Superior temporal gyrus (tissue), 1 donor: ENCODE results near the gene PKDCC.
A peak's percentile ranks its signal among the peaks of the same experiment; 100 is the strongest.

ENCODE experiments used
- DNase-seq: peaks from one replicate; pipeline ENCODE4 v3.0.0-alpha.2; 2016; ENCODE audit errors: extremely low spot score

PKDCC gene, protein sequence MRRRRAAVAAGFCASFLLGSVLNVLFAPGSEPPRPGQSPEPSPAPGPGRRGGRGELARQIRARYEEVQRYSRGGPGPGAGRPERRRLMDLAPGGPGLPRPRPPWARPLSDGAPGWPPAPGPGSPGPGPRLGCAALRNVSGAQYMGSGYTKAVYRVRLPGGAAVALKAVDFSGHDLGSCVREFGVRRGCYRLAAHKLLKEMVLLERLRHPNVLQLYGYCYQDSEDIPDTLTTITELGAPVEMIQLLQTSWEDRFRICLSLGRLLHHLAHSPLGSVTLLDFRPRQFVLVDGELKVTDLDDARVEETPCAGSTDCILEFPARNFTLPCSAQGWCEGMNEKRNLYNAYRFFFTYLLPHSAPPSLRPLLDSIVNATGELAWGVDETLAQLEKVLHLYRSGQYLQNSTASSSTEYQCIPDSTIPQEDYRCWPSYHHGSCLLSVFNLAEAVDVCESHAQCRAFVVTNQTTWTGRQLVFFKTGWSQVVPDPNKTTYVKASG

GRCh38 chr2:42047488-42048298 is at the start of gene PKDCC:
Gene PKDCC (plus strand): TSS chr2:42048021. CDS start chr2:42048200, 179 bp downstream.
- peak; percentile 72 for DNase-seq

GRCh38 chr2:41998186-41999127 is 49.4 kb upstream of the PKDCC start:
- DNase-seq: no peak

DNA sequence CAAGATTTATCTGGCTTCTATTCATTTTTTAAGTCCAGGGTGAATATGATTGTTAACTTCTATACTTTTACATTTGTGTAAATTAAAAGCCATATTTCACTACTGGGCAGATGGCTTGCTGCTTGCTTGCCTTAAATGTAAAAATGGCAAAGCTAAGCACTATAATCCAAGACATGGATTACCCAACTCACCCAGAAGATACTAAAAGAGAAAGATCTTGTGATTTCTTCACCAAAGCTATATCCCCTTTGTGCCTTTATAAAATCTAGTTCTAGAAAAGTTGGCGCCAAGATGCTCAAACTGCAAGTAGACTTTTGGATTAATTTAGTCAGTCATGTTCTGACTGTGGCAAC is 48.7 kb upstream of the PKDCC start:
- no peak for DNase-seq

DNA sequence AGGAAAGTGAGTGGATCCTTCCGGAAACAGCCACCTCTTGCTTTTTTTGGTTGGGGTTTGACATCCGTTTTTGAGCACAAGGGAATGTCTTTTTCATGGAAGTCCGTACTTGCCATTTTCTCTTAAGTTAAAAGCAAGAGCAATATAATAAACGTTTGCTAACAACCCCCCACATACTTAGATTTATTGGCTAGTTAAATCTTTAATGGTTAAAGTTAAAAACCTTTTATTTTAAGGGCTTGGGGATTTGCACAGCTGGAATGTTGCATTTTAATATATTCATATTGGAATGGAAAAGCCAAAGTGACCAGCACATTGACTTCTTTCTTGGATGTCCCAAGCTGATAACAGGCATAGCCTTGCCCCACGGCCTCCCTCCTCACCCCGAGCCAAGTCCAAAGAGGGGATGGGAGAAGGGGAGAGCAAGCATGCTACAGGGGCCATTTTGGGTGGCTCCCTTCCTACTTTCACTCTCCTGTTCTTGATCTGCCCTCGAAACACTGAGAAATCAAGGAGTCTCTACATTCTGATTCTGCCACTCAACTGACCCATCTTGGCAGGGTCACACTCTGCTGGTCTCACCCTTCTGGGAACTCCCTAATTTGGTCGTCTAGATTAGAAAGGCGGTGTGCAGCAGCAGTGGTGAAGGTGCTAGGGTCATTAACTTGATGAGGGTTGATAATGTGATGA is 48.1 kb upstream of the PKDCC start:
- DNase-seq: no peak

DNA sequence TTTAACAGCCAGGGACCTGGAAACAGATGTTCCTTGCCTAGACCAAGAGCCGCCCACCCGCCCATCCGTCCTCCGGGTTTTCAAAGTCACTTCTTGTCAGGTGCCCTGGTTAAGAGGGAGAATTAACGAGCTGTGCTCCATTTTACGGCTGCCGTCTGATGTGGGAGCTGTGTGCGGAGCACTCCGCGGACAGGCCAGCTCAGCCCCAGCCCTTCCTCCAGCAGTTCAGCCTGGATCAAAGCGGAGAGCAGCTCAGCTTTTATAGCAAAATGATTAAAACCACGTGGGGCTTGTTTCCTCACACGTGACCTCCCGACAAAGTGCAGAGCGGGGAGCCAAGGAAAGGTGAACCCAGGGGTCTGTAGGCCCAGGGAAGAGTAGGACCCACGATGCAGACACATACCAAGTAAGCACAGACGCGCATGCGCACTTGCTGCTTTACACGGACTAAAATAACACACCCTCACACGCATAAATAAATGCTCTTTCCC is 46.1 kb upstream of the PKDCC start:
- DNase-seq: no peak

DNA sequence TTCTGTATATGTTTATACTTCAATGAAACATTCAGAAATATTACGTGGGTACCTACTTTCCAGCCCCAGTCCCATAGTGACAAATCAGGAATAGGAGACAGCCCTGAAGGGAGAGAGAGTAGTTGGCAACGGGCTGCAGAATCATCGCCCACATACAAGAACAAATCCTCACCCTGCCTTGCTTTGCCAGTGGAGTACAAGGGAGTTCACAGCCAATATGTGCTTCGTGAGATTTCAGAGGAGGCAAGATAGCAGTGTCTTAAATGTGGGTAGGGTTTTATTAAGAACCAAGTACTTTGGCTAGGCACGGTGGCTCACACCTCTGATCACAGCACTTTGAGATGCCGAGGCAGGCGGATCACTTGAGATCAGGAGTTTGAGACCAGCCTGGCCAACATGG is 40.3 kb upstream of the PKDCC start:
- no peak for DNase-seq

DNA sequence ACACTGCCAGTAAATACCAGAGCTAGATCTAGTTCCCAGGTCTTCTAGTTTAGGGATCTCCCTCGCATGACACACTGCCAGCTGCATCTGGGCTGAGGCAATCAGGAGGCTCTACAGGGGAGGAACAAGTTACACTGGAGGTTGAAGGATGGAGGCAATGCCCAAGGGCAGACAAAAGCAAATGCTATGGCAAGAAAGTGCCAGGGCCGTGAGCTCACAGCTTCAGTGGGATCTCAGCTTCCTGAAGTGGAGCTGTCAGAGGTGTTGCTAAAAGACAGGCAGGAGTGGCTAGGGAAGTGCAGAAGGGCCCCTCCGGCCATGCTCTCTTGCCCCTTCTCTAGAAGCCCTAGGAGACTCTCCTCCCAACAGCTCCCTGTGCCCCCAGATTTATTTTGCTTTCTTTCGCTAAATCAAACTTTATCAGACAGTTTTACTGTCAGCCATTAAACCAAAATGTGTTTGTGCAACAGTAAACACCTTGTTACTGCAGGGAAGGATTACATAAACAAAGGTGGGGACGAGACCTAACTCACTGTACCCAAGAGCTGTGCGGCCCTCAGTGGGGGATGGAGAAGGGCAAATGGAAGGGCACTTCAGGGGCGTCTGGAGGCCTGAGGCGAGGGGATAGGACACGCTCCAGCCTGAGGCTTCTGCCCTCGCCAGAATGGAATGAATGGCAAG is 39.4 kb upstream of the PKDCC start:
- DNase-seq: no peak

- no peak for DNase-seq
Measured at GRCh38 chr2:42009657-42010580, 37.9 kb upstream of the PKDCC start.

- DNase-seq: no peak
Measured at GRCh38 chr2:42010743-42011298, 37.0 kb upstream of the PKDCC start.

DNA sequence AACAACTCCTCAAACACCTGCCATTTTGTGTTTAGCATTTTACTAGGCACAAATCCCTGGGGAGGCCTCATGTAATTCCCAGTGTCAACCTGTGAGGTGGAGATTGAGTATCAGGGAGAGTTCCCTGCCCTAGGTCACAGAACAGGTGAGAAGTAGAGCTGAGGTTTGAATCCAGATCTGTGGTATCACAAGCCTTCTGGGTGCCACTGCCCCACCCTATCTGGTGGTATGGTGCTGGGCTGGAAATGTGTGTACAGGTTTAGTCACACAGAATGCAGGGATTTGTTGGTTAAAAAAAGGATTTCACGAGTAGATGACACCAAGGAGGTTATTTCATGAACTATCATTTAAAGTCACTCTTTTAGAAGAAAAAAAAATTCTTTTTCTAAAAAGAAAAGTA is 35.7 kb upstream of the PKDCC start:
- DNase-seq: no peak

DNA sequence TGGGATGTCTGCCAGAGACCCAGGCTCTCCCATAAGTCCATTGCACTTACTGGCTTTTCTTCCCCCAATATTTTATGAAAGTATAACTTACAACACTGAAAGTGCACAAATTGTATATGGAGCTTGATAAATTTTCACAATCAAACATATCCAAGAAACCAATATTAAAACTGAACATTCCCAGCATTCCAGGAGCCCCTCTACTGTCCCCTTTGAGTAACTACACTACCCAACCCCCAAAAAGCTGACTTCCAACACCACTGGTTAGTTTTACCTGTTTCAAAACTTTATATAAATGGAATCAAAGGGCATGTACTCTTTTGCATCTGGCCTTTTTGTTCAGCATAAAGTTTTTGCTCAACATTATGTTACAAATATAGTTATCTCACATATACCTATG is 35.2 kb upstream of the PKDCC start:
- no peak for DNase-seq

- no peak for DNase-seq
Measured at GRCh38 chr2:42013409-42013808, 34.4 kb upstream of the PKDCC start.

- no peak for DNase-seq
Measured at GRCh38 chr2:42021464-42021863, 26.4 kb upstream of the PKDCC start.

DNA sequence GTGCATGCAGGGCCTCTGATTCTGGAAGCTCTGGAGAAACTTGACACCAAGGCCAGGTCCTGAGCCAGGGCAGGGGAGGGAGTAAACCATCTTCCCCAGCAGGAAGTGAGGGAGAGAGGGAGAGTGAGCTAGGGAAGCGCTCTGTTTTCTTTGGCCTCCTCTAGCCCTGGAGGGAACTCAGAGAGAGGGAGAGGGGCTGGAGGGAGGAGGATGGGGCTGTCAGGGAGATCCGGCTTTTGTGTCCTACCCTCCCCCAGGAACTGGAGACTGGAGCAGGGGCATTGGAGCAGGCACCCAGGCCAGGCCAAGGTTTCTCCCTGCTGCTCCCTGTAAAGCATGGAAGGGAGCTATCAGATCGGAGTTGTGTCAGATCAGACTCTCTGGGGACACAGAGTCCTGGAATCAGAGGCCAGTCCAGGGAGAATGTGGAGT is 22.7 kb upstream of the PKDCC start:
- DNase-seq: no peak

DNA sequence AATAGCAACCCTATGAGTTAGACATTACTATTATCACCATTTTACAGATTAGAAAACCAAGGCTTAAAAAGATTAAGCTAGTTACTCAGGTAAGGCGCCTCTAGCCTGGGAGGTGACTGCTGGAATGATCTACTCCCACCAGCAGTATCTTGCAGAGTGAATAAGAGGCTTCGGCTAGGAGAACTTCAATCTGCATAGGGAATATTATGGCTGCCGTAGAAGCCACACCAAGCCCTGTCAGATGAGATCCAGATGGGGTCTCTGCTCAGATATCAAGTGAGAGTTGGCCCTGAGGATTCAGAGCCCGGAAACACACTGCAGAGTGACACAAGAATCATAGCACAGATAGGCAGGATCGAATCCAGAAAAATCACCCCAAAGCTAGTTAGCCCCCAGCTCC is 21.5 kb upstream of the PKDCC start:
- DNase-seq: no peak

DNA sequence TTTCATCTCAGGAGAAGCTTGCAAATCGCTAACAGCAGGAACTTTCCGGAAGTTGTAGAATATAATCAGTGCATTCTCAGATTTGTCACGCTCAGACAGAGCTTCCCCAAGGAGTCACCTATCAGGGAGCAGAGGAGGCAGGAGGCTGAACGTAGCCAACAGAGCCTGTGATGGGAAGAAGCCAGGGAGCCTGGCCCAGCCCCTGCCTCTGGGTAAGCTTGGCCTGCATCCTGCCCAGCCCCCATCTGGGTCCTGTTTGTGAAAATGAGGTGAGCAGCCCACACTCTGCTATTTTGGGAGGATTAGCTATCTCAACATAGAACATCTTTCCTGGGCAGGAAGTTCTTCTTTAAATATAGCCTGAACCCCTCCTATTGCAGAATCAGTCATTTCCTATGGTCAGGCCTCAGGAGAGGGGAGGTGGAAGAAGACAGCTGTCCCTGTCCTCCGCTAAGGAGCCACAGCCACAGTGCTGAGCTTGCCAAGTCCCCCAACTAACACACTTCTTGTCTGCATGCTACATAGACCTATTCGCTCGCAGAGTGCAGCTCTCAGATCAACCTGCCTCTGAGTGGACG is 19.2 kb upstream of the PKDCC start:
- DNase-seq: peak; percentile 56

DNA sequence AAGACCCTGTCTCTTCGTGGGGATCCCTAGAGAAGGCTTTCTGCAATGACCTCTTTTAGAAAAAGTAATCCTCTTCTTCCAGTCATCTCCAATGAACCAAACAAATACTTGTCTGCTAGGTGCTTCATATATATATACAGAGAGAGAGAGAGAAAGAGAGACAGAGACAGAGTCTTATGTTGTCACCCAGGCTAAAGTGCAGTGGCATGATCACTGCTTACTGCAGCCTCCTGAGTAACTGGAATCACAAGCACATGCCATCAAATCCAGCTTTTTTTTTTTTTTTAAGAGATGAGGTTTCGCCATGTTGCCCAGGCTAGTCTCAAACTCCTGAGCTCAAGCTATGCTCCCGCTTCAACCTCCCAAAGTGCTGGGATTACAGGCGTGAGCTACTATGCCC is 18.6 kb upstream of the PKDCC start:
- DNase-seq: peak; percentile 15

GRCh38 chr2:42029639-42030199 is 18.1 kb upstream of the PKDCC start:
- no peak for DNase-seq
